Measurements from ENCODE around the gene UTY.
"Not testable (repeated sequence)": the region's sequence is repeated elsewhere in the genome, so short reads cannot be mapped to it uniquely, and the experiment has no call there.

The UTY gene

DNA sequence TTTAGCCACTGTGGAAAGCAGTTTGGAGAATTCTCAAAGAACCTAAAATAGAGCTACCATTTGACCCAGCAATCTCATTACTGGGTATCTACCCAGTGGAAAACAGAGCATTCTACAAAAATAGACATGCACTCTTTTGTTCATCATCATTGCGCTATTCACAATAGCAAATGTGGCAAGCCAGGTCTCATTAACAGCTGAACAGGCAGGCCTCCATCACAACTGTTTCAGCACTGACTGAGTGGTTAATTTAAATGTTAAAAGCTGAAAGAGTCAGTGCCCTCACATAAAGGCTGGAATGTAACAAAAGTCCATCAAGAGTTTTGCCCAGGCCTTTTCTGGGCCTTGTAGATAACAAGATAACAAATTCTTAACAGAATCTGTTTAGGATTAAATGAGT lies 166.9 kb downstream of the UTY start:
- no peak for DNase-seq (ENCODE audit: low read depth in 2 of 2, low spot score in 1 of 2)

DNA sequence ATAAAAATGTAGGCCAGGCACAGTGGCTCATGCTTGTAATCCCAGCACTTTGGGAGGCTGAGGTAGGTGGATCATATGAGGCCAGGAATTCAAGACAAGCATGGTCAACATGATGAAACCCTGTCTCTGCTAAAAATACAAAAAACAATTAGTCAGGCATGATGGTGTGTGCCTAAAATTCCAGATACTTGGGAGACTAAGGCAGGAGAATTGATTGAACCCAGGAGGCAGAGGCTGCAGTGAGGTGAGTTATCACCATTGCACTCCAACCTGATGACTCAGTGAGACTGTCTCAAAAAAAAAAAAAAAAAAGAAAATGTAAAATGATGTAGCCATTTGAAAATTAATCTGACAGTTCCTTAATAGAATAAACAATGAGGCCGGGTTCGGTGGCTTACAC lies 171.9 kb downstream of the UTY start:
- no peak for DNase-seq (ENCODE audit: low read depth in 2 of 2, low spot score in 1 of 2)

DNA sequence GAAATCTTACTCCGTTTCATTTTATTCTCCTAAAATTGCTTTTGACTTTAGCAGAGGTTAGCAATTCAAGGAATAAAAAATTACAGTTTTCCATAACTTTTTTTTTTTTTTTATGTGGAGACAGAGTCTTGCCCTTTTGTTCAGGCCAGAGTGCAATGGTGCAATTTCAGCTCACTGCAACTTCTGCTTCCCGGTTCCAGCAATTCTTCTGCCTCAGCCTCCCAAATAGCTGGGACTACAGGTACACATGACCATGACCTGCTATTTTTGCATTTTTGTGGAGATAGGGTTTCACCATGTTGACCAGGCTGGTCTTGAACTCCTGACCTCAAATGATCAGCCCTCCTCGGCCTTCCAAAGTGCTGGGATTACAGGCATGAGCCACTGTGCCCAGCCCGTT lies 179.0 kb downstream of the UTY start:
- no peak for DNase-seq (ENCODE audit: low read depth in 2 of 2, low spot score in 1 of 2)

DNA sequence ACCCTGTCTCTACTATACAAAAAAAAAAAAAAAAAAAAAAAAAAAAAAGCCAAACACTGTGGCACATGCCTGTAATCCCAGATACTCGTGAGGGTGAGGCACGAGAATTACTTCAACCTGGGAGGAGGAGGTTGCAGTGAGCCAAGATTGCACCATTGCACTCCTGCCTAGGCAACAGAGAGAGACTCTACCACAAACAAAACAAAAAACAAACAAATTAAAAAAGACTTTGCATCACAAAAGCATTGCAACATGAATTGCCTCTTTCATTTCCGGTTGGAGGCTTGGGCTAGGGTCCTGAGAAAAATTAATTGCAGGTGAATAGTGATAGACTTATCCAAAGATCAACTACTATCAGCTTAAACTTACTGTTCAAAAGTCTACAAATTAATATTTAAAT lies 180.4 kb downstream of the UTY start:
- no peak for DNase-seq (ENCODE audit: low read depth in 2 of 2, low spot score in 1 of 2)

DNA sequence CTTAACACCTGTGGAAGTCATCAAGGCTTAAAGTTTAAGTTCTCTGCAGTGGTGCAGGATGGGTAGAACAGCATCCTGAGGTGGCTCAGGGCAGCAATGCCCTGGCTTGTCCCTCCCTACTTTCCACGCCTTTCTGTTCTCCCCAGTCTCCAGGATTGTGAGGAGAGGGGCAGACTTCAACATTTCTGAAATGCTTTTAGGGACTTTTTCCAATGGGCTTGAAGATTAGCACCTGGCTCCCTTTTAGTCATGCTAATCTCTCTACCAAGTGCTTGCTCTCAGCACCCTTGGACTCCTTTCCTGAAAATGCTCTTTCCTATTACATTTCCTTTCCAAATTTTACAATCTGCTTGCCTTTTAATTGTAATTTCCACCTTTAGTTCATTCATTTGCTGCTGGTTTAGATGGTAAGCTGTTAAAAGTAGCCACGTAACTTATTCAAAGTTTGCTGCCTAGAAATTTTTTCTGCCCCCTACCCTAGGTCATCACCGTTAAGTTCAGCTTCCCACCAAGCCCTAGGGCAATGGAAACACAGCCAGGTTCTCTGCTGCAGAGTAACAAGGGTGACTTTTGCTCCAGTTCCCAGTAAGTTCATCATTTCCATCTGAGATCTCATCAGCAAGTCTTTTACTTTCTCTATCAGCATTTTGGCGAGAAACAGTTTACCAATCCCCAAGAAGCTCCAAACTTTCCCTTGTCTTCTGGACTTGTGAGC lies 183.5 kb downstream of the UTY start:
- DNase-seq (ENCODE audit: low read depth in 2 of 2, low spot score in 1 of 2) = no peak

DNA sequence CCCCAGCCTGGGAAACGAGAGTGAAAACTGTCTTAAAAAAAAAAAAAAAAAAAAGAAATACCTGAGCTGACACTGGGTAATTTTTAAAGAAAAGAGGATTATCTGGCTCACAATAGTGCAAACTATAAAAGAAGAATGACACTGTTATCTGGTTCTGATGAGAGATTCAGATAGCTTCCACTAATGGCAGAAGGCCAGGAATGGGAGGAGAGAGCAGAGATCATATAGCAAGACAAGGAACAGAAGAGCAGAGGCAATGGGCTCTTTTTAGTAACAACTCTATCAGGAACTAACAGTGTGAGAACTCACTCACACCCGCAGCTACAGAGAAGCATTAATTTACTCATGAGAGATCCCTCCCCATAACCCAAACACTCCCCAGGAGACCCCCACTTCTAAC lies 184.8 kb downstream of the UTY start:
- DNase-seq (ENCODE audit: low read depth in 2 of 2, low spot score in 1 of 2) = no peak

DNA sequence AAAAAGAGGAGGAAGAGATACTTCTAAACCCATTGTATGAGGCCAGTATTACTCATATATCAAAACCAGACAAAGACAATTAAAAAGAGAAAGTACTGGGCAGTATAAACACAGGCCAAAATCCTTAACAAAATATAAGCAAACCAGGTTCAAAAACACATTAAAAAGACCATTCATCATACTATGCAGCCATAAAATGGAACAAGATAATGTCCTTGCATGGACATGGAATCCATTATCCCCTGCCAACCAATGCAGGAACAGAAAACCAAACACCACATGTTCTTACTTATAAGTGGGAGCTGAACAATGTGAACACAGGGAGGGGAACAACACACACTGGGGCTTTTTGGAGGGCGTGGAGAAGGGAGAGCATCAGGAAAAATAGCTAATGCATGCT lies 188.6 kb downstream of the UTY start:
- DNase-seq (ENCODE audit: low read depth in 2 of 2, low spot score in 1 of 2) = no peak

DNA sequence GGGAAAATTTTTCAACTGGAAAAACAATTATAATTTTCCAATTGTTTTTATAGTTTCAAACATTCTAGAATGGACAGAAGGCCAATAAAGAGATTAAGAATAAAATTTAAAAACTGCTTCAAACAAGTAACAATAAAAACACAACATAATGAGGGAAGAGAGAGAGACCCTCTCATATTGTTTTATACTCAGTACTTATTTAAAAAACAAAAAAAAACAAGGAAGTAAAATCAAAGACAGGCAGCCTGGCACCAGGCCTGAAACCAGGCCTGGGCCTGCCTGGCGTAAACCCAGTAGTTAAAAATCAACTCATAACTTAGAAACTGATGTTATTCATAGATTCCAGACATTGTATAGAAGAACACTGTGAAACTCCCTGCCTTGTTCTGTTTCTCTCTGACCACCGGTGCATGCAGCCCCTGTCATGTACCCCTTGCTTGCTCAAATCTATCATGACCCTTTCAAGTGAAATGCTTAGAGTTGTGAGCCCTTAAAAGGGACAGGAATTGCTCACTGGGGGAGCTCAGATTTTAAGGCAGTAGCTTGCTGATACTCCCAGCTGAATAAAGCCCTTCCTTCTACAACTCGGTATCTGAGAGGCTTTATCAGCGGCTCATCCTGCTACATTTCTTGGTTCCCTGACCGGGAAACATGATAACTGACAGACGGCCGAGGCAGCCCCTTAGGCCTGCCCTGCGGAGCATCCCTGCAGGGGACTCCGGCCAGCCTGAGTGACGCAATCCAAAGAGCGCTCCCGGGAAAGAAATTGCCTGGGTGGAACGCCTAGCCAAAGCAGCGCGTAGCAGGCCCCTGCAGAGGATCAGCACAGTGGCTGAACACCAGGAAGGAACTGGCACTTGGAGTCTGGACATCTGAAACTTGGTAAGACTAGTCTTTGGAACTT lies 197.4 kb downstream of the UTY start:
- not testable (repeated sequence) for DNase-seq (ENCODE audit: low read depth in 2 of 2, low spot score in 1 of 2)

DNA sequence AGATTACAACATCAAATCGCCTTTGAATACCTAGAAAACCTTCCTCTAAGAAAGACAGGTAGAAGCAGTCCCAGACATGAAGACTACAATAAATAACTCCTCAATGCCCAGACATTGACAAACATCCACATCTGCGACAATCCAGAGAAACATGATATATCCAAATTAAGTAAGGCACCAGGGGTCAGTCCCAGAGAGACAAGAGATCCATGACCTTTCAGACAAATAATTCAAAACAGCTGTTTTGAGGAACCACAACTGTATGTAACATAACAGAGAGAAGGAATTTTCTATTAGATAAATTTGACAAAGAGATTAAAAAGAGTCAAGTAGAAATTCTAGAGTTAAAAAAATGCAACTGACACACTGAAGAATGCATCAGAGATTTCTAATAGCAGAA lies 200.3 kb downstream of the UTY start:
- no peak for DNase-seq (ENCODE audit: low read depth in 2 of 2, low spot score in 1 of 2)

DNA sequence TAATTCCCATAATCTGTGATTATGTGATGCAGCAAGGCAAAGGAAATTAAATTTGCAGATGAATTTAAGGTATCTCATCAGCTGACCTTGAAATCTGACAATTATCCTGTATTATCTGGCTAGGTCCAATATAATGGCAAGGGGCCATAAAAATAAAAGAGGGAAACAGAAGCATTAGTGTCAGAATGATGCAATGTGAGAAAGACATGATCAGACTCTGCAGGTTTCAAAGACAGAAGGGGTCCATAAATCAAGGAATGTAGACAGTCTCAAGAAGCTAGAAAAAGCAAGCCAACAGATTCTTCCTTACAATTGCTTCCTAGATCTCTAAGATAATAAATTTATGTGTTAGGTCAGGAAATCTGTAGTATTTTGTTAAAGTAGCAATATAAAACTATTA lies 208.1 kb downstream of the UTY start:
- no peak for DNase-seq (ENCODE audit: low read depth in 2 of 2, low spot score in 1 of 2)

DNA sequence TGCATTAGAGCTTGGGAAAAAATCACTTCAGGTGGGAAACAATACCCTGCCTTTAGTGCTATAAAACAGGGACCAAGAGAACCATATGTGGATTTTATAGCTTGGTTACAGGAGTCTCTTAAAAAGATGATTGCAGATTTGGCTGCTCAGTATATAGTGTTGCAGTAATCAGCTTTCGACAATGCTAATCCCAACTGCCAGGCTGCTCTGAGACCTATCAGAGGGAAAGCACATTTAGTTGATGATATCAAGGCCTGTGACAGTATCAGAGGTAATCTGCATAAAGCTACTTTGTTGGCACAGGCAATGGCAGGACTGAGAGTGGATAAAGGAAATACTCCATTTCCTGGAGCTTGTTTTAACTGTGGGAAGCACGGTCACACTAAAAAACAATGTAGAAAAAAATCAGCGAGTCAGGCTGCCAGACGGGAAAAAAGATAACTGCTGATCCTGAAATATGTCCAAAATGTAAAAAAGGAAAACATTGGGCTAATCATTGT lies 225.8 kb downstream of the UTY start:
- not testable (repeated sequence) for DNase-seq (ENCODE audit: low read depth in 2 of 2, low spot score in 1 of 2)

DNA sequence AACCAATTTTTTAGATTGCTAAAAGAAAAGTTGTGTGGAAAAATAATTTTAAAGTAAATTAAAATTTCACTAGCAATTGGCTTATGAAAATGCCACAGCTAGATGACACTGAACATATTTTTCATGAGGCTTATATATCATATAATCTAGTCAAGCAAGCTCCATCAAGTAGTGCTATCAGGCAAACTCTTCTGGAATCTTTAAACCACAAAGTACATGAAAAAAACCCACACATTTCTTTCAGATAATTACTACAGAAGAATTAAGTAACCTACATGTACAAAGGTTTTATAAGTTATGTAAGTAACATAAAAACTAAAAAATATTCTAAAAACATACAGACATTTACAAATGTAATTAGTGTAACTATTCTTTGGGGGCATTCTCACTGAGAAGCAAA lies 229.4 kb downstream of the UTY start:
- no peak for DNase-seq (ENCODE audit: low read depth in 2 of 2, low spot score in 1 of 2)

DNA sequence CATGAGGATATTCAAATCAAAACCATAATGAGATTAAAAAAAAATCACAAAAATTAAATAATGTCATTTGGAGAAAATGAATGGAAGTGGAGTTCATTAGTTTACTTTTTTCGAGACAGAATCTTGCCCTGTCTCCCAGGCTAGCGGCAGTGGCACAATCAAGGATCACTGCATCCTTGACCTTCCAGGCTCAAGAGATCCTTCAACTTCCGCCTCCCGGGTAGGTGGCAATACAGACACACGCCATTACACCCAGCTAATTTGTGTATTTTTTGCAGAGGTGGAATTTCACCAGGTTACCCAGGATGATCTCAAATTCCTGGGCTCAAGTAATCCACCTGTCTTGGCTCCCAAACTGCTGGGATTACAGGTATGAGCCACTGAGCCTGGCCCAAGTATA lies 236.1 kb downstream of the UTY start:
- no peak for DNase-seq (ENCODE audit: low read depth in 2 of 2, low spot score in 1 of 2)

DNA sequence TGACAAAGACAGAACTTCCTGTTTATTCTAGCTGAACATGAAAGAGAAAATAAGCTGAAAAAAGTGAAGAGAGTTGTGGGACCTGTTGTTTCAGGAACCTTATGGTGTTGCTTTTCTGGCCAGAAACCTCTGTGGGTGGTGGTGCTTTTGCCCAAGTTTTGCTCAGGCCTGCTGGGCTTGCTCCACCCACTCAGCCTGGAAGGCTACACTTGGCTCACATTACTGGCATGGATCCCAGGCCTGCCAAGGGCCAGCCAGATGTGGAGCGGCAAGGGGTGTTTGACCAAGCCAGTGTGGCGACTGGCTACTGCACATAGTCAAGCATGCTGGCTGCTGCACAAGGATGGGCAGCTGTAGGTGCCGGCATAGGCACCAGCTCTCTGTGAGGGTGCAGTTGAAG lies 245.9 kb downstream of the UTY start:
- DNase-seq (ENCODE audit: low read depth in 2 of 2, low spot score in 1 of 2) = no peak

DNA sequence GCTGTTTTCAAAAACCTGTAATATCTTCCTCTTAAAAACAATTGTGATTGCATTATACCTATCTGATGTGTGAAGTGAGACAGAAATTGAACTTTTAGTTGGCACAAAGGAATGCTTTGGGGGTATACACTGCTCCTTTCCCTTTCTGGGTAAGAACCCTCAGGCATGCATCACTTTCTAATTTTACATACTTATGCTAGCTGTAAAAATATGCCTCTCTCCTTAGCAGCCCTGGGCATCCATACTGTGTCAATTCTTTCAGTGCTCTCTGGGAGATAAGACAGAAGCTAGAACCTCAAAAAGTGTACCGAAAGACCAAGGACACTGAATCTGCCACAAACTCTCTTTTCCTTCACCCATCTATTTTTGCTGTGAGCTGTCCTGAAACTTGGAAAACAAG lies 246.7 kb downstream of the UTY start:
- no peak for DNase-seq (ENCODE audit: low read depth in 2 of 2, low spot score in 1 of 2)

DNA sequence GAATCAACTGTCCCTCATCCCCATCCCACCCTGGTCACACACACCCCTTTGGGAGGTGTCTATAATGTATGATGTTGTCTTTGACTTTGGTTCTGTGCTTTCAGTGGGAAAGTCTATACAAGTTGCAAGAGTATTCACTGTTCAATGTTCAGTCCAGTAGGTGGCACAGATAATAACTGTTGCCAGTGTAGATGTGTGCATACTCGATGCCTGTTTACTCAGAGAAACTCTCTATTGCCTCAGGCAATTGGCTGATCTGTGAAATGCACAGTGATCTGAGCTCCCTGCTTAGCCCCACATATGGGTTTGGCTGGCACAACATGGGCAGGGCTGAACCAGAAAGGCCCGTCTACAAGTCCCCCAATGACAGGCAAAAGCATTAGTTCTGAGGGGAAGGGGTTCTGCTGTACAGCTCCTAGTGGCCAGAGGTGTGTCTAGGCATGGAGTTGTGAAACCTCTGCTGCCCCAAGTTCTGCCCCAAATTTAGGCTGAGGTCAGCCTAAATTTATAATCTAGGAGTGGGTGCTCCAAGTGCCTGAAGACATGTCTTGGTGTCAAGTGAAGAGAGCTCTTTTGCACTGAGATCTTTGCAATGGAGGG lies 252.4 kb downstream of the UTY start:
- DNase-seq (ENCODE audit: low read depth in 2 of 2, low spot score in 1 of 2) = no peak

DNA sequence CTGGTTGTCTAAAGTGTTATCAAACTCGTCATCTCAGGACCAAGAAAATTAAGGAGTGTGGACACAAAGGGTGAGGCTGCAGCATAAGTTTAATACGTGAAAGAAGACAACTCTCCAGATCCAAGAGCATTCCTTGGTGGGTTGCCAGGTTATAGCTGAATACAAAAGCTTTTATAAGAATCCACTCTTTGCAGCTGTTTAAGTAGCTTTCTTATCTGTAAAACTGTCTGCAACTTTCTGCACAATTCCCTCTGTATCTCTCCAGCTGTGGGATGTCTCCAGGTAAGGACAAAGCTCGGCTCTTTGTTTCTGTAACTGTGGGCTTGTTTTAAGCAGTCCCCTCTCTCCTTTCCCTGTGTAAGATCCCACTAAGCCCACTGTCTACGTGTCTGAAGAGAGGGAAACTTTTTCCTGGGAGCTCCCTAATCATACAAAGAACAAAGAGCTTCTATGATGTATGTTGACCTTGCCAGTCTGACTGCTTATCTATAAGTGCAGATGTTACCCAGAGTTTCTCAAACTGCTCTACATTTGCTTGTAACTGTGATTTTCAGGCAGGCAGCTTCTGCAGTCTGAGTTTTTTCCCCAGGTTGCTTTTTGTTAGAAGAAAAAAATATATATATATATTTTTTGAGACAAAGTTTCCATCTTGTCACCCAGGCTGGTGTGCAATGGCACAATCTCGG lies 268.7 kb downstream of the UTY start:
- DNase-seq (ENCODE audit: low read depth in 2 of 2, low spot score in 1 of 2) = no peak

DNA sequence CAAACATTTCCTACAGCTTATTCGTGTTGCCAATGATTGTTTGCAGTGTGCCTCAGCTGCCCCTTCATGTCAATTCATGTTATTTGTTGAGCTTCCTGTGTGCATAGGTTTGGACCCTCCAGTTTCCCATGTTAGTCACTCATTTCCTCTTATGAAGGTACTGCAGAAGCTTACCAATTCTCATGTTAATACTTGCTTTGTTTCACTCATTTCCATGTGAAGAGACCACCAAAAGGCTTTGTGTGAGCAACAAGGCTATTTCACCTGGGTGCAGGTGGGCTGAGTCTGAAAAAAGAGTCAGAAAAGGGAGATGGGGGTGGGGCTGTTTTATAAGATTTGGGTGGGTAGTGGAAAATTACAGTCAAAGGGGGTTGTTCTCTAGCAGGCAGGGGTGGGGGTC lies 274.6 kb downstream of the UTY start:
- DNase-seq (ENCODE audit: low read depth in 2 of 2, low spot score in 1 of 2) = no peak
